Thymus (tissue), 14 donors: ENCODE measurements around the gene RWDD3. TPM values are rescaled to one million over a fixed set of nuclear protein-coding genes. Genes with fewer than 3 reads are reported as not detected.

Experiments
- DNase-seq, 9 donors: peaks; one replicate each; pipeline ENCODE4 v3.0.0-alpha.2; 2013; ENCODE audit warnings: low spot score in 9 of 9, low read depth in 6 of 9, missing footprints in 1 of 9
- H3K27ac ChIP-seq, 2 donors: one replicate each; pipeline ENCODE4 v1.5.1; 2013; ENCODE audit warnings: control low read depth in 1 of 2, low read depth in 1 of 2, low read length in 1 of 2, mild to moderate bottlenecking in 1 of 2, moderate library complexity in 1 of 2
- H3K27me3 ChIP-seq, 2 donors: one replicate each; pipeline ENCODE4 v1.5.1; 2013; ENCODE audit warnings: low read length in 1 of 2; ENCODE audit not compliant: control insufficient read depth in 2 of 2, insufficient read depth in 1 of 2
- H3K36me3 ChIP-seq, 2 donors: one replicate each; pipeline ENCODE4 v1.5.1; 2013; ENCODE audit warnings: low read length in 1 of 2, mild to moderate bottlenecking in 1 of 2, moderate library complexity in 1 of 2; ENCODE audit not compliant: control insufficient read depth in 2 of 2, insufficient read depth in 2 of 2
- H3K4me1 ChIP-seq, 2 donors: one replicate each; pipeline ENCODE4 v1.5.1; 2013; ENCODE audit warnings: low read length in 2 of 2; ENCODE audit not compliant: control insufficient read depth in 2 of 2, insufficient read depth in 2 of 2
- H3K4me3 ChIP-seq, 2 donors: one replicate each; pipeline ENCODE4 v1.5.1; 2013; ENCODE audit warnings: low read length in 2 of 2, control low read depth in 1 of 2, mild to moderate bottlenecking in 1 of 2
- H3K9me3 ChIP-seq, 2 donors: one replicate each; pipeline ENCODE4 v1.5.1; 2013; ENCODE audit warnings: low read length in 1 of 2, mild to moderate bottlenecking in 1 of 2; ENCODE audit not compliant: control insufficient read depth in 2 of 2, insufficient read depth in 1 of 2
- WGBS: extraction: QIAGEN DNeasy Blood & Tissue Kit; methylation state at CpG from one replicate; pipeline ENCODE4 v1.1.7; 2013; 5-methylcytosine and 5-hydroxymethylcytosine counted together
- long read RNA-seq, 10 donors: transcript quantifications; one replicate each; lab custom pipeline, GENCODE V29; 2026
- polyA plus RNA-seq: library from polyadenylated mRNA; stranded (reverse); fragments of 200-250 nt; gene quantifications from one replicate; pipeline ENCODE4 v1.2.3, GENCODE V29; 2013
- total RNA-seq: library from RNA; stranded (reverse); fragments of 120-200 nt; gene quantifications from one replicate; pipeline ENCODE4 v1.2.4, GENCODE V29; 2013
- donor health status: healthy.

RWDD3 gene
- total RNA-seq: 35.4 TPM
- polyA plus RNA-seq: 87.8 TPM
- long read RNA-seq, donor 1, partial matches to known transcripts: 0 of 3 reads
- long read RNA-seq, donor 1, other reads (novel, unspliced or antisense): 0 of 3 reads
- long read RNA-seq, donor 2, transcript RWDD3-202 (4 exons, 1,235 nt): major isoform, 5 of 26 reads
- long read RNA-seq, donor 2, transcript RWDD3-204 (2 exons, 513 nt): major isoform, 5 of 26 reads
- long read RNA-seq, donor 2, partial matches to known transcripts: 10 of 26 reads
- long read RNA-seq, donor 2, other reads (novel, unspliced or antisense): 0 of 26 reads
- long read RNA-seq, donor 3, transcript RWDD3-204 (2 exons, 513 nt): major isoform, 5 of 27 reads
- long read RNA-seq, donor 3, transcript RWDD3-203 (2 exons, 1,068 nt): major isoform, 5 of 27 reads
- long read RNA-seq, donor 3, partial matches to known transcripts: 5 of 27 reads
- long read RNA-seq, donor 3, other reads (novel, unspliced or antisense): 8 of 27 reads
- long read RNA-seq, donor 4, partial matches to known transcripts: 6 of 9 reads
- long read RNA-seq, donor 4, other reads (novel, unspliced or antisense): 0 of 9 reads
- long read RNA-seq, donor 5, transcript RWDD3-203 (2 exons, 1,068 nt): major isoform, 5 of 11 reads
- long read RNA-seq, donor 5, partial matches to known transcripts: 0 of 11 reads
- long read RNA-seq, donor 5, other reads (novel, unspliced or antisense): 0 of 11 reads
- long read RNA-seq, donor 6, partial matches to known transcripts: 0 of 4 reads
- long read RNA-seq, donor 6, other reads (novel, unspliced or antisense): 0 of 4 reads
- long read RNA-seq, donor 7, partial matches to known transcripts: 6 of 13 reads
- long read RNA-seq, donor 7, other reads (novel, unspliced or antisense): 0 of 13 reads
- long read RNA-seq, donor 8, partial matches to known transcripts: 0 of 2 reads
- long read RNA-seq, donor 8, other reads (novel, unspliced or antisense): 0 of 2 reads
- long read RNA-seq, donor 9, partial matches to known transcripts: 0 of 3 reads
- long read RNA-seq, donor 9, other reads (novel, unspliced or antisense): 0 of 3 reads
- long read RNA-seq, donor 10, partial matches to known transcripts: 0 of 4 reads
- long read RNA-seq, donor 10, other reads (novel, unspliced or antisense): 0 of 4 reads

- Histone ChIP-seq H3K36me3 (no peaks in the 10 kb centered on the region), H3K27me3 (peaks cover 0 to 27% of the 10 kb centered on the region in 2 donors), H3K4me1 (peaks cover 0 to 9% of the 10 kb centered on the region in 2 donors), H3K27ac (peak within 1 kb of the TSS; percentile 80 to 90), H3K4me3 (peak within 1 kb of the TSS; percentile 74 to 87), H3K9me3 (no peaks in the 10 kb centered on the region)
- peak; percentile 45 to 94 (median 88) for DNase-seq
- WGBS: 1% methylated on average over 71 of the region's 71 CpGs
Observed at GRCh38 chr1:95233737-95234500, at the start of gene RWDD3. TSS of gene RWDD3 (plus strand) at chr1:95234210. CDS start at chr1:95234231, 21 bp downstream.

GRCh38 chr1:95186149-95186548 lies 47.9 kb upstream of the RWDD3 start:
- DNase-seq: no peak
- no peak overlapping the region for H3K4me3 ChIP-seq
- no peaks in the 10 kb centered on the region for H3K27me3 ChIP-seq
- H3K9me3 ChIP-seq: no peaks in the 10 kb centered on the region
- H3K27ac ChIP-seq: no peak overlapping the region
- H3K36me3 ChIP-seq: no peaks in the 10 kb centered on the region
- no peaks in the 10 kb centered on the region for H3K4me1 ChIP-seq
- WGBS: 96% methylated on average over 4 of the region's 4 CpGs

GRCh38 chr1:95193591-95193990 lies 40.4 kb upstream of the RWDD3 start:
- H3K4me1 ChIP-seq: no peaks in the 10 kb centered on the region
- no peak overlapping the region for H3K27ac ChIP-seq
- H3K27me3 ChIP-seq: no peaks in the 10 kb centered on the region
- no peaks in the 10 kb centered on the region for H3K36me3 ChIP-seq
- DNase-seq: no peak
- no peaks in the 10 kb centered on the region for H3K9me3 ChIP-seq
- no peak overlapping the region for H3K4me3 ChIP-seq
- 96% methylated on average over 1 of the region's 1 CpG for WGBS

GRCh38 chr1:95195046-95195445 lies 39.0 kb upstream of the RWDD3 start:
- no peak for DNase-seq
- Histone ChIP-seq H3K27me3 (no peaks in the 10 kb centered on the region), H3K36me3 (no peaks in the 10 kb centered on the region), H3K27ac (no peak overlapping the region), H3K4me1 (no peaks in the 10 kb centered on the region), H3K9me3 (no peaks in the 10 kb centered on the region), H3K4me3 (no peak overlapping the region)
- 81% methylated on average over 3 of the region's 3 CpGs for WGBS

- Histone ChIP-seq H3K27me3 (no peaks in the 10 kb centered on the region), H3K27ac (no peak overlapping the region), H3K4me3 (no peak overlapping the region), H3K4me1 (no peaks in the 10 kb centered on the region), H3K36me3 (no peaks in the 10 kb centered on the region), H3K9me3 (no peaks in the 10 kb centered on the region)
- no peak for DNase-seq
Observed at GRCh38 chr1:95196017-95196416, 38.0 kb upstream of the RWDD3 start.

GRCh38 chr1:95197616-95198252 lies 36.3 kb upstream of the RWDD3 start:
- Histone ChIP-seq H3K27me3 (no peaks in the 10 kb centered on the region), H3K4me1 (no peaks in the 10 kb centered on the region), H3K9me3 (no peaks in the 10 kb centered on the region), H3K36me3 (no peaks in the 10 kb centered on the region), H3K4me3 (no peak overlapping the region), H3K27ac (no peak overlapping the region)
- DNase-seq: peak in 1 of 9 donors; percentile 2
- WGBS: 75% methylated on average over 1 of the region's 1 CpG

- DNase-seq: no peak
- H3K4me3 ChIP-seq: no peak overlapping the region
Observed at GRCh38 chr1:95201905-95202304, 32.1 kb upstream of the RWDD3 start.

GRCh38 chr1:95203908-95204437 lies 30.0 kb upstream of the RWDD3 start:
- no peaks in the 10 kb centered on the region for H3K27me3 ChIP-seq
- H3K4me1 ChIP-seq: no peaks in the 10 kb centered on the region
- H3K4me3 ChIP-seq: no peak overlapping the region
- no peaks in the 10 kb centered on the region for H3K36me3 ChIP-seq
- no peaks in the 10 kb centered on the region for H3K9me3 ChIP-seq
- DNase-seq: no peak
- no peak overlapping the region for H3K27ac ChIP-seq
- 65% methylated on average over 1 of the region's 1 CpG for WGBS

More at GRCh38 chr1:95201905-95202304, 32.1 kb upstream of the RWDD3 start:
- H3K27me3 ChIP-seq: no peaks in the 10 kb centered on the region
- H3K27ac ChIP-seq: no peak overlapping the region
- H3K9me3 ChIP-seq: no peaks in the 10 kb centered on the region
- H3K36me3 ChIP-seq: no peaks in the 10 kb centered on the region
- H3K4me1 ChIP-seq: no peaks in the 10 kb centered on the region
